Aorta (tissue), 5 donors: ENCODE results near the gene GMEB2. TPM values are rescaled to one million over a fixed set of nuclear protein-coding genes. Genes with fewer than 3 reads are reported as not detected.
"Not testable (repeated sequence)": the region's sequence is repeated elsewhere in the genome, so short reads cannot be mapped to it uniquely, and the experiment has no call there.

ENCODE experiments used
- ATAC-seq: fragments of 200-7000 bp; cut with Tn5 transposase; one replicate; pipeline ENCODE4 v1.9.1; 2022; ENCODE audit warnings: moderate library complexity; ENCODE audit not compliant: low FRiP score
- DNase-seq, 2 donors: peaks; one replicate each; pipeline ENCODE4 v3.0.0-alpha.2; 2020
- H3K27ac ChIP-seq, 2 donors: one replicate each; pipeline ENCODE4 v1.5.1; 2013; ENCODE audit warnings: low read length in 2 of 2, mild to moderate bottlenecking in 2 of 2, moderate library complexity in 2 of 2, control low read depth in 1 of 2, inconsistent platforms in 1 of 2, low read depth in 1 of 2
- H3K27me3 ChIP-seq, 2 donors: one replicate each; pipeline ENCODE4 v1.6.1; 2013; ENCODE audit warnings: control low read depth in 1 of 2, low read length in 1 of 2, mild to moderate bottlenecking in 1 of 2, moderate library complexity in 1 of 2; ENCODE audit not compliant: insufficient read depth in 2 of 2, control insufficient read depth in 1 of 2
- H3K36me3 ChIP-seq, 2 donors: one replicate each; pipeline ENCODE4 v1.6.1; 2013; ENCODE audit warnings: control low read depth in 1 of 2, low read length in 1 of 2, mild to moderate bottlenecking in 1 of 2; ENCODE audit not compliant: insufficient read depth in 2 of 2, control insufficient read depth in 1 of 2
- H3K4me1 ChIP-seq, 2 donors: one replicate each; pipeline ENCODE4 v1.6.1; 2013; ENCODE audit warnings: low read length in 2 of 2, control low read depth in 1 of 2, mild to moderate bottlenecking in 1 of 2, moderate library complexity in 1 of 2; ENCODE audit not compliant: insufficient read depth in 2 of 2, control insufficient read depth in 1 of 2
- H3K4me3 ChIP-seq, 2 donors: one replicate each; pipeline ENCODE4 v1.5.1; 2013; ENCODE audit warnings: low read length in 2 of 2, control low read depth in 1 of 2, mild to moderate bottlenecking in 1 of 2
- H3K9me3 ChIP-seq: one replicate; pipeline ENCODE4 v1.6.1; 2013; ENCODE audit warnings: mild to moderate bottlenecking, low read length; ENCODE audit not compliant: control insufficient read depth
- WGBS, 2 donors: extraction: QIAGEN DNeasy Blood & Tissue Kit; methylation state at CpG; one replicate each; pipeline ENCODE4 v1.1.7; 2013; 5-methylcytosine and 5-hydroxymethylcytosine counted together
- intact Hi-C, 2 donors: fragments of 100-400 bp; cut with DNase I; formaldehyde crosslinking; loops; one replicate each; pipeline versions ENCODE4 v1.14.2 to v1.15.0; 2022
- polyA plus RNA-seq, 2 donors: library from polyadenylated mRNA; stranded (reverse); fragments of 200-250 nt; gene quantifications; one replicate each; pipeline ENCODE4 v1.2.3, GENCODE V29; 2013
- total RNA-seq, 2 donors: library from RNA; stranded (reverse); fragmentation: NEBNext Ultra II Directional; extraction: Animal tissue kit (Norgen Biotek cat#: 25700); gene quantifications; one replicate each; pipeline ENCODE4 v1.2.1, GENCODE V29; 2021
- donor health status: healthy with polysubstance abuse.
- donor health status: Bipolar disorder and iron deficiency.
- donor health status: DM: no; HTN: no; CAD: no.
- donor health status: DM: no; HTN: no; CAD: no.
- donor health status: DM: yes; HTN: yes; CAD: no.

GMEB2 gene
- total and polyA plus RNA-seq, 4 donors: 3.9 to 10.3 (median 9.9) TPM

DNA sequence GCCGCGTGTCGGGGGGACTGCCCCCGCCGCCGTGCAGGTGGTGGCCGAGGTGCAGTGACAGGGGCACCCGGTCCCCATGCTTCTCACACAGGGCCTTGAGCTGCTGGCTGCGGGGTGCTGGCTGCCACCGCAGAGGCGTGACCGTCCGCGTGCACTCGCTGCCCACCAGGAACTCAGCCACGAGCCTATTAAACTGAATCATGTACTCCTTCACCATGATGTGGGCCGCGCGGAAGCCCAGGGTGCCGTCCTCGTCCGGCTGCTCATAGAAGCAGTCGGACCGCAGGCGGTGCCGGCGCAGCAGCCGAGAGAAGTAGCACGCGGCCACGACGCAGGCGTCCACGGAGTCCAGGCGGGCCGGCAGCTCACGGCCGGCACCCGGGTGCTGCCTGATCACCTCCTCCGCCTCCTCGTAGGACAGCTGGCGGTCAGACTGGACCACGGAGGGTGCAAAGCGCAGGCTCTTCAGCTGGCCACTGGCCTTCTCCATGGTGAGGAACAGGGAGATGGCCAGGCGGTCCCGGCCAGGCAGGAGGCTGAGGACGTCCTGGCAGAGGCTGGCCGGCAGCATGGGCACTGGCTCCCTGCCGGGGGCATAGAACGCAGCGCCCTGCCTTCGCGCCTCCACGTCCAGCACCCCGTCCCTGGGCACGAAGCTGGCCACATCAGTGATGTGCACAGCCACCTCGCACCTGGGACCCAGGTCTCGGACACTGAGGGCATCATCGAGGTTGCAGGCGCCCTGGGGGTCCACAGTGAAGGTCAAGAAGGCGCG, 62.7 kb downstream of the GMEB2 start:
- H3K27me3 ChIP-seq: no peaks in the 10 kb centered on the region
- peaks cover 0 to 4% of the 10 kb centered on the region in 2 donors for H3K36me3 ChIP-seq
- ATAC-seq (no peak), DNase-seq (no peak)
- no peaks in the 10 kb centered on the region for H3K4me1 ChIP-seq
- H3K27ac ChIP-seq: no peak overlapping the region
- H3K4me3 ChIP-seq: no peak overlapping the region
- intact Hi-C loops: no loop called here
- whole genome bisulfite sequencing, 2 donors: 95% methylated on average over 59 to 62 of the region's 62 CpGs
- no peaks in the 10 kb centered on the region for H3K9me3 ChIP-seq

DNA sequence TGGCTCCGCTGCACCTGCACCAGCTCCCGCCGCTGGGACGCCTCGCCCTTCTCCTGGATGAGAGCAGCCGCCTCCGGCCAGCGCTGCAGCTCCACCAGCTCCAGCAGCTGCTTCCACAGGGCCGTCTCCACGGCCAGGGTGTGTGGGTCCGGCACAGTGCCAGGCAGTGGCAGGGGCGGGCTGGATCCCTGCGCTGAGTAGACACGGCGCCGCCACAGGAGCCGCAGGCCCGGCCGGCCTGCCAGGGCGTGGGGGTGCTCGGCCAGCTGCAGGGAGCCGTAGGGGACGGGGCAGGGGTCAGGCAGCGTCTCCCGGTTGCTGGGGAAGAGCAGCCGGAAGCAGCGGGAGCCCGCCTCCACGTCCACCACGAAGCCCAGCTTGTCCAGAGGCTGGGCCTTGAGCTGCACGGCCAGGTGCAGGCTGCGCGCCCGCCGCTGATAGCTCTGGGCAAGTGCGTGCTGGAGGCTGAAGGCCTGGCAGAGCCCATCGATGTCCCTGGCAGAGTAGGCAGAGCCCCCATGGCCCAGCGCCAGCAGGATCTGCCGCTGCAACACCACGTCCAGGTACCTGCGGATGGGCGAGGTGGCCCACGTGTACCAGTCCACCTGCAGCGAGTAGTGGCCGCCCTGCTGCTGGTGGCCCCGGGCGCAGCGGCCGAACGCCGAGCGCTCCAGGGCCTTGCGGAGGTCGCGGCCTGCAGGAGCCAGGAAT, 63.5 kb downstream of the GMEB2 start:
- H3K4me1 ChIP-seq: no peaks in the 10 kb centered on the region
- H3K9me3 ChIP-seq: no peaks in the 10 kb centered on the region
- no peak overlapping the region for H3K27ac ChIP-seq
- no peak for ATAC-seq
- no peak for DNase-seq
- intact Hi-C loops: no loop called here
- no peak overlapping the region for H3K4me3 ChIP-seq
- H3K36me3 ChIP-seq: peaks cover 0 to 4% of the 10 kb centered on the region in 2 donors
- no peaks in the 10 kb centered on the region for H3K27me3 ChIP-seq
- WGBS, 2 donors: 92 to 94% methylated on average over 47 to 55 of the region's 55 CpGs

DNA sequence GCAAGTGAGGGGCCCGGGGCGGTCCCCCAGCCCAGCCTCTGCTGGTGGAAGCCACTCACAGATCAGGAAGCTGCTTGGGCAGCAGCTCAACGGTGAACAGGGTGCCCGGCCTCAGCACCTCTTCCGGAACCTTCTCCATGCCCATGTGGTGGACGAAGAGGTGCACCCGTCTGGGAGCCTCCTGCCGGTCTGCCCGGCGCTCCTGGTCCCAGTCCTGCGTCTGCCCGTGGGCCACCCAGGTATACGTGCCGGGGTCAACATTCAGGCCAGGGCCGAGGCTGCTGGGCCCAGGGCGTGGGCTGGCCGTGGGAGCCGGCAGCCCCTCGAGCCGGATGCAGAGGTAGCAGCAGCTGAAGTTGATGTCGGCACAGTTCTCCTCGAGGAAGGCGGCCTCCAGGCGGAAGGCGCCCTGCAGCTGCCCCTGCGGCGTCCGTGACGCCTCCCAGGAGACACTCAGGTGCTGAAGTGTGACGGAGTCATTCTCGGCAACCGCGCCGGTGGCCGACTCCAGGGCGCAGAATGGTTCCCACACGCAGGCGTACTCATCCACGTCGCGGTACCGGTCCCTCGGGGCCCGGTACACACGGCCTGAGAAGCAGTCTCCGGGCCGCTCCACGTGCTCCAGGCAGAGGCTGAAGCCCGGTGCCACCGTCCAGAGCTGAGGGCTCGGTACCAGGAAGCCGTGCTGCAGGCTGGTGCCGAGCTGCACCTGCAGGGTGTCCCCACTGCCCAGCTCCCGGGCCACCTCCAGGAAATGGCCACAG, 64.3 kb downstream of the GMEB2 start:
- H3K4me1 ChIP-seq: no peaks in the 10 kb centered on the region
- WGBS, 2 donors: 93 to 95% methylated on average over 51 to 54 of the region's 54 CpGs
- no peak for DNase-seq
- H3K9me3 ChIP-seq: no peaks in the 10 kb centered on the region
- peaks cover 0 to 4% of the 10 kb centered on the region in 2 donors for H3K36me3 ChIP-seq
- H3K27me3 ChIP-seq: no peaks in the 10 kb centered on the region
- intact Hi-C loops: no loop called here
- no peak overlapping the region for H3K4me3 ChIP-seq
- H3K27ac ChIP-seq: no peak overlapping the region
- no peak for ATAC-seq

DNA sequence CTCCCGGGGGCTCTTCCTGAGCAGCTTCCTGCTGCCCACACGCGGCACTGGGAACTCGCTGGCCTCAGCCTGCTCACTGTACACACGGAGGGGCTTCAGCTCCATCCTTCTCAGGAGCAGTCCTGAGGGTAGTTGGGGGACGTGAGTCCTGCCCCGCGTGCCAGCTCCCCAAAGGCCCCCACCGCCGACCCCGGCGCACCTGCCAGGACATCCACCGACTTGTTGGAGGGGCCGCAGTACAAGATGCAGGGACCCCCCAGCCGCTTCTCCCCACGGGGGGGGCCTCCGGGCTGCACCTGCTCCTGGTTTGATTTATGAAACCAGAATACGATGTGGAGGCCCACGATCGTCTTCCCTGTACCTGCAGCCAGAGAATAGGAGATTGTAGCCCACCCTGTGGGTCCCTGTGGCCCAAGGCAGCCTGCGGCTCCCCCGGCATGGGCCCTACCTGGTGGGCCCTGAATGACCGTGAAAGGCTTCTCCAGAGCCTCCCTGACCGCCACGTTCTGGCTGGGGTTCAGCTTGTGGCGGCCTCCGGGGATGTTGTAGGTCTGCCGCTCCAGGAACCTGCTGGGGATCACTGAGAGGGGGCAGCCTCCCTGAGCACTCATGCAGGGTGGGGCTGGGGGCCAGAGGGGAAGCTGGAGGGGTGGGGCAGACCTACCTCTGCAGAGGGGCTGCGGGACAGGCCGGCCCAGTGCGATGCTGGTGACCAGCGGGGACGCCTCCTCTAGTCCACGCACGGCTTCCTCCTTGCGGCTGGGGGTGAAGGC, 65.1 kb downstream of the GMEB2 start:
- WGBS, 2 donors: 87 to 88% methylated on average over 35 to 36 of the region's 36 CpGs
- H3K4me1 ChIP-seq: no peaks in the 10 kb centered on the region
- no peaks in the 10 kb centered on the region for H3K27me3 ChIP-seq
- H3K27ac ChIP-seq: no peak overlapping the region
- no peaks in the 10 kb centered on the region for H3K9me3 ChIP-seq
- DNase-seq: no peak
- intact Hi-C loops: no loop called here
- ATAC-seq: no peak
- H3K36me3 ChIP-seq: peaks cover 0 to 4% of the 10 kb centered on the region in 2 donors
- H3K4me3 ChIP-seq: no peak overlapping the region

DNA sequence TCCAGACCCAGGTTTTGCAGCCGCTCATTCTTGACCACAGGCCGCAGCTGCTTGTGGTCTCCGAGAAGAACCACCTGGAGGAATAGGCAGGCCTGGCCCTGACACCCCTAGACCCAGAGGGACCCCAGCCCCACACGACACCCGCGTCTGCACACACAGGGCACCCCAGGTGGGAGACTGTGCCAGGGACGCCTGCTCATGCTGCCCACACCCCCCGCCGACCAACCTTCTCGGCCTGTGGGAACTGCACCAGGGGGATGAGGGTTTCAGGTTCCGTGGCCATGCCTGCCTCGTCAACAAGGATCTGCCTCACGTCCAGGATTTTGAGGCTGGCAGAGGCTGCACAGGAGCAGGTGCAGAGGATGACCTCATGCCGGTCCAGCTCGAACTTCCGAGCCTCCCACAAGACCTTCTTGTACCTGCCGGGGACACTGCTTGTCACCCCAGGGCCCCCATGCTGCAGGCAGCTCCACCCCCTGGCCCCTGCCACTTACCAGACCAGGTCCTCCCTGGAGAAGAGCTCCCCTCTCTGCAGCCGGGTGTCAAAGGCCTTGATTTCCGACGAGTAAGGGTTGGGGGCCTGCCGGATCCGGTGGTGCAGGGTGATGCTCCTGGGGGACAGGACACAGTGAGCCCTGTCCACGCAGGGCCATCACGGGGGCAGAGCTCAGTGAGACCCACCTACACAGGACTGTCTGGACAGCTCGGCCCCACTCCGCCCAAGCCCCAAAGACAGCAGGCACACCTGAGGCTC, 65.9 kb downstream of the GMEB2 start:
- H3K9me3 ChIP-seq: no peaks in the 10 kb centered on the region
- intact Hi-C loops: no loop called here
- H3K36me3 ChIP-seq: peaks cover 0 to 4% of the 10 kb centered on the region in 2 donors
- H3K4me1 ChIP-seq: no peaks in the 10 kb centered on the region
- DNase-seq: no peak
- no peak overlapping the region for H3K4me3 ChIP-seq
- 93 to 94% methylated on average over 25 to 26 of the region's 26 CpGs for WGBS, 2 donors
- ATAC-seq: no peak
- H3K27me3 ChIP-seq: no peaks in the 10 kb centered on the region
- no peak overlapping the region for H3K27ac ChIP-seq

DNA sequence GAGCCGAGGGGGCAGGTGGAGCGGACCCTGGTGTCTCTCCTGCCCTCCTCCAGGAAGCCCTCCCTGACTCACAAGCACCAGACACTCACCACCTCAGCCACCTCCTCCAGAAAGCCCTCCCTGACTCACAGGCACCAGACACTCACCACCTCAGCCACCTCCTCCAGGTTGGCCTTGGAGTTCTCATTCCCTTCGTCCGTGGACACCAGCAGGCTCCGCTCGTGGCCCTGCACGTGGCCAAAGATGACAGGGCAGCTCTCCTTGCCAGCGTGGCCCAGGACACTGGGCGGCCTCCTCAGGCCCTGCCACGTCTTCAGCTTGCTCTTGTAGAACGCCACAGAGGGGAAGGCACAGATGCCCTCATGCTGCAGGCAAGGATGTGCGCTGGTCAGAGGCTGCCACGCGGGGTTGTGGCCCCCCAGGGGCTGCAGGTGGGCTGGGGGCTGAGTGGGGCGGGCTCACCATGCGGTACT, 66.5 kb downstream of the GMEB2 start:
- DNase-seq (no peak), ATAC-seq (no peak)
- intact Hi-C loops: no loop called here
- WGBS, 2 donors: 95% methylated on average over 16 of the region's 16 CpGs
- Histone ChIP-seq H3K27me3 (no peaks in the 10 kb centered on the region), H3K4me1 (no peaks in the 10 kb centered on the region), H3K27ac (no peak overlapping the region), H3K36me3 (peaks cover 0 to 4% of the 10 kb centered on the region in 2 donors), H3K4me3 (no peak overlapping the region), H3K9me3 (no peaks in the 10 kb centered on the region)

DNA sequence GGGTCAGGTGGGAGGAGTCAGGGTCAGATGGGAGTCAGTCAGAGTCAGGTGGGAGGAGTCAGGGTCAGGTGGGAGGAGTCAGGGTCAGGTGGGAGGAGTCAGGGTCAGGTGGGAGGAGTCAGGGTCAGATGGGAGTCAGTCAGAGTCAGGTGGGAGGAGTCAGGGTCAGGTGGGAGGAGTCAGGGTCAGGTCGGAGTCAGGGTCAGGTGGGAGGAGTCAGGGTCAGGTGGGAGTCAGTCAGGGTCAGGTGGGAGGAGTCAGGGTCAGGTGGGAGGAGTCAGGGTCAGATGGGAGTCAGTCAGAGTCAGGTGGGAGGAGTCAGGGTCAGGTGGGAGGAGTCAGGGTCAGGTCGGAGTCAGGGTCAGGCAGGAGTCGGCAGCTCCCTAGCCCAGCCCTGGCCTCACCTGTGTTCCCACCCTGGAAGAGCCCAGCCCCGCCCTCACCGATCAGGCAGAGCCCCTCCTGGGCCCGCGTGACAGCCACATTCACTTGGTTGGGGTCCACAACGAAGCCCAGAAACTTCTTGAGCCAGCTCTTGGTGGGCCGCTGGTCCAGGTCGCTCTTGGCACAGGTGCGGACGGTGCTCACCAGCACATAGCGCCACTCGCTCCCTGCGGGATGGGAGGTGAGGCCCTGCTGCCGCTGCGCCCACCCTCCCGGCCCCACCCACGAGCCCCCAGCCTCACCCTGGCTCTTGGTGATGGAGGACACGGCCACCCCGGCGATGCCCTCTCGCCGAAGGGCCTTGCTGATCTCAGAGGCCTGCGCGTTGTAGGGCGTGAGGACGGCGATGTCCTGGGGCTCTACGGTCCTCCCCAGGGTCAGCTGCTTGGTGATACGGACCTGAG, 67.2 kb downstream of the GMEB2 start:
- intact Hi-C loops, DNase-seq, H3K9me3 ChIP-seq, H3K4me3 ChIP-seq, H3K36me3 ChIP-seq, H3K4me1 ChIP-seq, ATAC-seq, H3K27ac ChIP-seq, H3K27me3 ChIP-seq: not testable (repeated sequence)
- WGBS, 2 donors: 94 to 95% methylated on average over 25 to 30 of the region's 31 CpGs
